ENCODE results near the gene NAALADL2.
A peak's percentile ranks its signal among the peaks of the same experiment; 100 is the strongest.
"Not testable (repeated sequence)": the region's sequence is repeated elsewhere in the genome, so short reads cannot be mapped to it uniquely, and the experiment has no call there.

NAALADL2 gene

DNA sequence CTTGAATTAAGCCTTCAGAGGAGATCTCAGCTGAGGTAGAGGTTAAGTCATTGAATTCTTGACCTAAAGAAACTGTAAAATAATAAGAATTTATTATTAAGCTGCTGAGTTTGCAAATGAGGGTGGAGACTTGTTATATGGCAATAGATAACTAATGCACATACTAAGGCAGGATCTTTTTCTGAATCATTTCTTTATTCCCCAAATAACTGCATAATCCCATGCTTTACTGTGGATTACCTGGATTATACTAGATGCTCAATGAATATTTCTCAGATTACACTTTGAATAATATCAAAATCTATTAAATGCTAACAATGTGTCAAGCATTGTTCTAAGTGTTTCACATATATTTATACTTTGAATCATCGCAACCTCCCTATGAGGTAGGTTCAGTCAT is 532.5 kb downstream of the NAALADL2 start:
- no peak for DNase-seq

DNA sequence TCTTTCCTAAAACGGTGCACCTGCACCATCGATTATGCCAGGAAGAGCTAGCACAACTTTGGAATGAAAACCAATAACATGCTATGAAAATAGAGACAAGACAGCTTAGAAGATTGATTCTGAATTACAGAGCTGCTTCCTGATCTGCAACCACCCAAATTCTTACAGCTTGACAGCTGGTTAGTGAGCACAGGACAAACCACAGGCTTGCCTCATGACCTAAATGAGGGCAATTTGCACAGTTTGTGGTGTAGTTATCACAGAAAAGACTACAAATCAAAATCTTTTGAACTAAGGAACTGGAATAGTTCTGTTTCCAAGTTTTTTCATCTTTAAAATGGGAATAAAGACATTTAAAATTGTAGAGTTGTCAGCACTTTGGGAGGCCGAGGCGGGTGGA is 533.5 kb downstream of the NAALADL2 start:
- DNase-seq: peak; percentile 9

DNA sequence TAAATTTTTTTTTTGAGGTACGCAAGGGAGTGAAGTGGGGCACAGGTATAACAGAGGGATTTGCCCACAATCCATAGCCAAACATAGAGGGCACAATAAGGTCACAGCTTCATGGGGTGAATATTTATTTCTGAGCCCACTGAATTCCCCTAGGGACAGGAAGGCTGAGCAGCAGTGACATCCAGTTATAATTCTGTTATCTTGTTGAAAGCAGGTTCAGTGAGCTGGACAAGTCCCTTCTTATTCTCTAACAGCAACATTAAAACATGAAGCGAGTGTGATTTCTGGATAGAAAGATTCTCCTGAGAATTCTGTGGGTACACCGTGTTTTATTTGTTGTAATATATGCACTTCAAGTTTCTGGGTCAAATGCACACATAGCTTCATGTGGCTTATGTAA is 538.2 kb downstream of the NAALADL2 start:
- no peak for DNase-seq

DNA sequence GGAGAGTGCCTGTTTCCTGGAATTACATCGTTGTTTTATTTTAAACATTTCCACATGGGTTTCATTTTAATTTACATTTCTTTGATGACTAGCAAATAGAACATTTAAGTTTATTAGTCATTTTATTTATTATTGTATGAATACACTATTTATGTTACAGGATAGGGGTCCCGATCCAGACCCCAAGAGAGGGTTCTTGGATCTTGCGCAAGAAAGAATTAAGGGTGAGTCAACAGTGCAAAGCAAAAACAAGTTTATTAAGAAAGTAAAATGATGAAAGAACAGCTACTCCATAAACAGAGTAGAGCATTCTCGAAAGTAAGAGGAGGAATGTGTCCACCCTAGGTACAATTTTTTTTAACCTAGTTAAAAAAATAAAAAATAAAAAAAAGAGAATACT is 539.5 kb downstream of the NAALADL2 start:
- no peak for DNase-seq

DNA sequence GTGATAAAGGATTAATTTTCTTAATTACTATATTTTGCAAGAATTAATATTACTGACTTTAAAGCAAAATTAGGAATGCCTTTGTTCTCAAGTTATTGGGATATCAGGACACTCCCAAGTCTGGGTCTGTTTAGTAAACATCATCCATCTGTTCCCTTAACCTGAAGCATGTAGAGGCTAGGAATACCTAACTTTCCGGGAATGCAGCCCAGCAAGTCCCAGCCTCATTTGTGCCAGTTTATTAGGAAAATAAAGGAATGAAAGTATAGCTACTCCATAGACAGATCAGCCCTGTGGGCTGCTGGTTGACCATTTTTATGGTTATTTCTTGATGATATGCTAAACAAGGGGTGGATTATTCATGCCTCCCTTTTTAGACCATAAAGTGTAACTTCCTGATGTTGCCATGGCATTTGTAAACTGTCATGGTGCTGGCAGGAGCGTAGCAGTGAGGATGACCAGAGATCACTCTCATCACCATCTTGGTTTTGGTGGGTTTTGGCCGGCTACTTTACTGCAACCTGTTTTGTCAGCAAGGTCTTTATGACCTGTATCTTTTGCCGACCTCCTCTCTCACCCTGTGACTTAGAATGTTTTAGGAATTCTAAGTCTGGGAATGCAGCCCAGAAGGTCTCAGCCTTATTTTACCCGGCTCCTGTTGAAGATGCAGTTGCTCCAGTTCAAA is 540.2 kb downstream of the NAALADL2 start:
- DNase-seq: no peak

DNA sequence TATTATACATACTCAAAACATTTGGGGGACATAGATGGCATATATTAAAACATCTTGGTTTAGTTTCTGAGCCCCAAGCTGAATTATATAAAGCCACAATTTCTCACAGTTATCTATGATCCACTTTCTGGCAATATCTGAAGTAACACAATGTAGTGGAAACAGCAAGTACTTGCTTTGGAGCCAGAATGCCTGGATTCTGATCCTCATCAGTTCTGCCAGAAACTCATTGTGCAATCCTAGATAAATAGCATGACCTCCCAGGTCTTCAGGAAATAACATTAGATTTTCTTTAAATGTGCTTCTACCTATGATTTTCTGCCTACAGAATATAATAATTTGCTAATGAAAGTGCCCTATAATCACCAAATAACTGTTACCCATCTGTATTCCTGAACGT is 544.9 kb downstream of the NAALADL2 start:
- no peak for DNase-seq

DNA sequence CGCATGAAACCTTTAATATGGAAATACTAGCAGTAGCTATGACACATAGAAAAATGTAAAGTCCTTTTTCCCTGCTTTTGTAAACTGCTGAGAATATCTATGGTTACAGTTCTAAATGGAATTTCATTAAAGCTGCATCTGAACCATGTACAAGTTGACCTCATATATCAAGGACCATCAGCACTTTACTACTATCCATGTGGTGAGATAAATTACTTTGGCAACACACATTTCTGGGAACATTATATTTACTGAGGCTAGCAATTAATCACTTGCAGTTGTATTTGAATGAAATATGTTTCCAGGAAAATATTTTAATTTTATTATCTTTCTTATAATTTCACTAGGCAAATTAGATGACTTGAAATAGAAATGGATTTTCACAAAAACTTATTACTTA is 545.5 kb downstream of the NAALADL2 start:
- no peak for DNase-seq

DNA sequence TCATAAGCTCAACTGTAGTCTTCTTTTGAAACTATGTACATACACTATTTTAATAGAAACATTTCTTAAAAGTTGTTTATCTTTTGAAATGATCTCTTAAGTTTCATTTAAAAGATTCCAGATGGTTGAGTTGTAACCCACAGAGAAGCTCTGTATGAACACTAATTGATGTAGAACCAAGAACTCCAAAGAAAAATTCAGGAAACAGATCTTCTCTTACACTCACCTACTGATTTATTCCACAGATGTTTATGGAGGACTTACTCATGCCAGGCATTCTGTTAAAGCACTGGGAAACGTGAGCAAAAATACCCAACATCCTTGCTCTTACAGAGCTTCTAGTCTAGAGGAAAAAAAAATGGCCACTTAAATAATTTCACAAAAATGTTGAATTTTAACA is 551.1 kb downstream of the NAALADL2 start:
- DNase-seq: no peak

DNA sequence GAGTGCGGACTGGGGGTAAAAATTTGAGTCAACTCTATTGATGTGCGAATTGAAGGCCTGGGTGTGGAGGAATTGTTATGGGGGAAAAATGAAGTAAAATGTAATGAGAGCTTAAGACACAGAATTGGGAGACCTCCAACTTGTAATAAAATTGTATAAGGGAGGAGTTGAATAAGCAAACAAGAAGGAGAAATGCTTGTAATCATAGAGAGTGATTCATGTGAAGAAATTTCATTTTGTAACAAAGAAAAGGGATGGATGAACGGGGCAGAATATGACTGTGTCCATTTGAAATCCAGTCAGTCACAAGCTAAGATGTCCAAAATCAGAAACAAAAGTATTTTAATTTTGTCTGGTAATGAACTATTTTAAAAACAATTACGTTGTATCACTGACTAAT is 552.3 kb downstream of the NAALADL2 start:
- no peak for DNase-seq

DNA sequence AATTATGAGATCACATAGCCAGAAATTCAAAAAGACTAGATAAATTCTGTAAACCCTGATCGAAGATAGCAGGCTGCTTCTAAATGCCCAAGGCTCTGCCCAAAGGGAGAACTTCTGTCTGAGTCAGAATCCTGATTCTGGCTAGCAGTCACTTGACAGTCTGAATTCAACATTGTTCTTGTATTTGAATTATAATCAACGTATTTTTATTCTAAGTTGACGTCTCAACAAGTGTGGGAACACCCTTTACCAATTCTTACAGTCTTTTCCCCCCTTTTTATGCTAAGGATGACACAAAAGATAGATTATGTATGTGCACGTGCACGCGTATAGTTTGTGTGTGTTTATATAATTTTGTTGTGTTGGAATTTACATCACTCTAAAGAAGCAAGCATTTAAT is 552.8 kb downstream of the NAALADL2 start:
- no peak for DNase-seq

DNA sequence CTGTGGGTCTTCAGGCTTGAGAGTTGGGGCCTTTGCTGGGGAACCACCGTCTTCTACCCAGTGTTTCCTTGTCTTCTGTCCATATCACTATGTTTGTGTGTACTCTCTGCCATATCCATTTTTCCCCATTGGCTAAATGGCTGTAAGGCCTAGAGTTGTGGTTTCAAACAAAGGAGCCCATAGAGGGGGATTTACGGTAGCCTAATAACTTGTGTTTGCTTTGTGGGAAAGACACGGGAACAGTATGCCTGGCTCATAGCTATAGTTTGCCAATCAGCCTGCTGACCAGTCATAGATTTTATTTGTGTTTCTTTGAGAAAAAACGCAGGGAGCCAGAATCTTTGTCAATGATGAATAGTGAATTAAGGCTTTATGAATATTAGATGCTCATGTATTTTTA is 554.8 kb downstream of the NAALADL2 start:
- no peak for DNase-seq

DNA sequence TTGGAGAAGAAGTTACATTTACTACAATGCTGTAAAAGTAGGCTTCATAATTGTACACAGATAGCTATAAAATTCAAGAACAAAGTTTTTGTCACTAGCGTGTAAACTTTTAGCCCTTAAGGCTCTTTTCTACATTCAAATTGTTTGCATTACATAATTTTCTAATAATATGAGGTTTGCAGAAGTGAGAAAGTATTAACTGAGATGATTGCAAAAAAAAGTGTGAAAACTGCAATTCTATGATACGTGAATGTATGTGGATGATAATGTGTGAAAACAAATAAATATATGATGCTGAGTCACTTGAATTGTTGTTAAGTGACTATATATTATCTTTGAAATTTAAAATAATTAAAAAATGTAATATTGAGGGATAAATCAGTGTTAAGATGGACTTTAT is 557.5 kb downstream of the NAALADL2 start:
- no peak for DNase-seq

DNA sequence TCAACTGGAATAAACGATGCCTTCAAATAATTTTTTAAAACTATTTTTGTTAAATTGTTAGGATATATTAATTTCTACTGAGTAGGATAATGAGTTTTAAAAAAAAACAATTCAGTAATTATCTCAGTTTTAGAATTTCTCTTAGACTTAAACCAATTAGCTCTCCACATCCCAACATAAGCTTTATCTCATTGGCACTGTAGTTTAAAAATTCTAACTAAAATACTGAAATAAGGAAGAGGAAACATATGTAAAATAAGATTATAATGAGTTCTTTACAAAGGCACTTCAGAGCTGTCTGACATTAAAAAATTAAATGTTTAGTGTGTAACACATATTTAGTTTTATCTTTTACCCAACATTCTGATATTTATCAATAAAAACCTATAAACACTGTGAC is 558.3 kb downstream of the NAALADL2 start:
- no peak for DNase-seq

DNA sequence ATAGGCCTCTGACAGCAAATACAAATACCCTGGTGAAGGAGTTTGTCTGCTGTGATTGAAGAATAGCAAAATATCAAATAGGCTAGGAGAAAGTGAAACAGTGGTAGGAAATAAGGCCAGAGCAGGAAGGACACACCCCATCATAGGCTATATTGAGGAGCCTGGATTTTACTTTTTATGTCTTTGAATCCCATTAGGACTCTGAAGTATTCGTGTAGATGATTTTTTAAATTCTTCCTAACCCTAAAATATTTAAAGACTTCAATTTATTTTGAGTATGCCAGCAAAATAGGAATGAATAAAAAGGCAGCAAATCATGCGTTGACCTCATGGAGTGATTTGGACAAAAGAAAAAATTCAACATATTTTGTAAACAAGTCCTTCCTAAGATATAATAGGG is 562.8 kb downstream of the NAALADL2 start:
- DNase-seq: no peak

DNA sequence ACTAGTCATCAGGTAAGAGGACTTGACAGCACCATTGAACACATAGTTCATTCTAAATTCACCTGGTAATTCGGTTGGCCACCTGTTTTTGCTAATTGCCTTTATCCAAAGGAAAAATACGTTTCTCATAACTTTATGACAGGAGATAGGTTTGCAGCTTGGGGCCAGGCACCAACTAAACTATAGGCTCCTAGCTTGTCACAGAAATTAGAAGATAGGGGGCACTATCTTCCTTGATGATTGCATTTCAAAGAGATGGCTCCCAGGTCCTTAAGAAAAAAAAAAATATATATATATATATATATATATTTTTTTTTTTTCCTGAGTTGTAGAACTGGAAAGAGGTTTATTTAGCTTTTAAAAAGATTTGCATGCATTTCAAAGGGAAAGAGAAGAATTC is 563.6 kb downstream of the NAALADL2 start:
- DNase-seq: no peak

DNA sequence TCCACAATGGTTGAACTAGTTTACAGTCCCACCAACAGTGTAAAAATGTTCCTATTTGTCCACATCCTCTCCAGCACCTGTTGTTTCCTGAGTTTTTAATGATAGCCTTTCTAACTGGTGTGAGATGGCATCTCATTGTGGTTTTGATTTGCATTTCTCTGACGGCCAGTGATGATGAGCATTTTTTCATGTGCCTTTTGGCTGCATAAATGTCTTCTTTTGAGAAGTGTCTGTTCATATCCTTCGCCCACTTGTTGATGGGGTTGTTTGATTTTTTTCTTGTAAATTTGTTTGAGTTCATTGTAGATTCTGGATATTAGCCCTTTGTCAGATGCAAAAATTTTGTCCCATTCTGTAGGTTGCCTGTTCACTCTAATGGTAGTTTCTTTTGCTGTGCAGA is 564.7 kb downstream of the NAALADL2 start:
- DNase-seq: not testable (repeated sequence)

DNA sequence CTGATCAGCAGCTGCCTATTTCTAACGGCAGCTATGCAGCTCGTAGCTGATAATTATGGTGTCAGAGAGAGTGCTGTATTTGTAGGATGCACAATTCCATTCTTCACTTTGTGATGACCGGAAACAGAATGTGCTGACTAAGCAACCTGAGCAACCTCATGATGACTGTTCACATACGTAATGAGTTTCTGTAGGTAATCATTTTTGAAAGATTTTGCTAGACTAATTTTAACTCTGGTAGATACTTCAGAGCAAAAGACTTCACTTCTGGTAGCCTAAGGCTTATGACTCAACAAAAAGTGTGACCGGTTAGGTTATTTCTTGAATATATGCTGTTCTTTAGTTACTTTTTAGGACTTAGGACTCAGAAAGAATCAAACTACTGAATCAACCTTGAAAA is 567.7 kb downstream of the NAALADL2 start:
- no peak for DNase-seq

DNA sequence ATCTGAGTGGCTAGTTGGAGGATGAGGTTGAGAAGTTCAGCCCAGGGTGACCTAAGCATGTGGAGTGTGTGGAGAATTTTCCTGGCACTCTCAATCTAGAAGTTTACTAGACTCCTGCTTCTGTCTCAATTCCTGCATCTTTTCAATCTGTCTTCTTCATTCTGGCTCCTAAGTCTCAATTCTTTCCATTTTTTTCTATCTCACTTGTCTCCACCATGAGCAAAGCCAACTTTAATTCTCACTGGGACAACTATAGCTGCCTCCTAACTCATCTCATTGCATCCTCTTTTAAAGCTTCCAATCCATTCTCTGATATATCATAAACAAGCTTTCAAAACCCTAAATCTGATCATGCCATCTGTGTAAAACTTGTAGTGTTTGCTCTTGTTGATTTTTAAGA is 569.3 kb downstream of the NAALADL2 start:
- DNase-seq: no peak

DNA sequence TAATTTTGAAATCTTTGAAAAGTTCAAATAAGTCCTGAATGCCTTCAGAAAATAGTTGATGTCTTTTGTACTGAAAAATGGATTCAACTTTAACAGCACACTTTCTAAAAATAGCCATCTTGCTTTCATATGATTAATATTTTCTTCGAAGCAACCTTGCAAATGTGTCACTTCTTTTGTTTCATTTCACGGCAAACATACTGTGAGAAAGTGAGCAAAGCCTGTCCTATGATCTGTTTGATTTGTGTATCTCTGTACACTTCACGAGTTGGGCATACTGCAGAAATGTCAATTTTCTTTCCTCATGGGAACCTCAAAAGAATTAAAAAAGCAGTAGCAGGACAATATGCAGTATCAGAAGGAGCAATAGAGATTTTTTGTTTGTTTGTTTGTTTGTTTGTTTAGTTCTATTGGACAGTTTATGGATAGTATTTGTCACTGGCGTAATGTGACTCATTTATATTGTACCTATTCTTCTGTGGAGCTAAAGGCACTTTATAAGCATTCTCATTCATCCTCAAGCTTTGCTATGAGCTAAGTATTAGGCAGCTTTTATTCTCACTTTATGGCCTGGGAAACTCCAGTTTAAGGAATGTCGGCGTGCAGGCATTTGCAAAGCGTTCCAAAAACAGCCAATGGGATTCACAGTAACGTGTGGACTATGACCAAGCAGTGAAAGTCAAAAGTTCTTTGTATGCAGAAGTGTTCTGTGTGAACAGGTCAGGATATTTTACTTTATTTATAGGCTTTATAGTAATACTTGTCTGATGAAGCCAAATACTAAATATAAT is 572.0 kb downstream of the NAALADL2 start:
- DNase-seq: no peak

DNA sequence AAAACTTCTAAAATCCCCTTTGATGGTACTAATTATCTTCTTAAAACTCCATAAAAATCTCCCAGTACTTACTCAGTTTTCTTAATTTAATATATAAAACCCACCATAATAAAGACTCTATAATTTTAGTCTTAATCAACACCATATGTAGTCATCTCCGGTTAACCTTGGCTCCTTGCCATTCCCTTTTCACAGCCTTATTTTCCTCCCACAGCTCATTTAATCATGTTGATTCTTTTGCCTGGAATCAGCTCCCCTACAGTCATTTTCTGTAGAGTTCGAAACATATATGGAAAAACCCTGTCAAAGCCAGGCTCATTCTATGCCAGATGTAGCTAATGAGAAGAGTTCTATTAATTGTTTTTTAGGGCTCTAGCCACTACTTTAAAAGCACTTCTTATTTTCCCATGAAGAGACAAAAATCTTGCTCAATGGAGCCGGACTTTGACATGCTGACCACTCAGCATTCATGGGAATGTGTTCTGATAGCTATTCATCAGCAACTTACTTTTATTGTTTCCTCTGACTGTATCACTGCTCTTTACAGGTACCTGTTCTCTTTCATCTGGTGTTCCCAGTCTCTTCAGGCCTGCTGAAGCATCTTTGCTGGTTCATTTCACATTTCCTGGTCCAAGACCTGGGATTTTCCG is 573.4 kb downstream of the NAALADL2 start:
- DNase-seq: no peak

DNA sequence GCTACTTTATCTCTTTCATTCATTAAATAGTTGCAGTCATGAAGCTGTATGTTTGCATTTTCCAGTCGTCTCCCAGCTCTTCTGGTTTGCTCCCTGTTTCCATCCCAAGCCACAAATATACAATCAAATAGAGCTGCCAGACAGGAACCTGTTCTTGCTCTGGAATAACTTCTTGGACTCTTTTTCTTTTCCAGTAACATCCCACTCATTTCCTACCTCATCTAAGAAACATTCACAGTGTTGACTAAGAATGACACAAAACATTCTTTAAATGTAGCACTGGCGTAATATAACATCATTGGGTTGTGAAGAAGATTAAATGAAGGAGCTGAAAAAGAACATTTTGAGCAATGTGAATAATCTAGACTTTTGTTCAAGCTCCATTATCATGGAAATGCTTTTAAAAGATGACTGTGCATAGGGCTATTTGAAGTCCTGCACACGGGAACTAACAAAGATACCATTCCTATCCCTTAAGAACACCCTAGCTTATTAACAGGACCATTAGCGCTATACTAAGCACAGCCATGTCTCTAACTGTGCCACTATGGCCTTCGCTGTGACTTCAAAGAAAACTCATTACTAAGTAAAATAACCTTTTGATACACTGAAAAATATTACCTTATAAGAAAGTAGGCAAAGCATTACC is 574.0 kb downstream of the NAALADL2 start:
- no peak for DNase-seq

DNA sequence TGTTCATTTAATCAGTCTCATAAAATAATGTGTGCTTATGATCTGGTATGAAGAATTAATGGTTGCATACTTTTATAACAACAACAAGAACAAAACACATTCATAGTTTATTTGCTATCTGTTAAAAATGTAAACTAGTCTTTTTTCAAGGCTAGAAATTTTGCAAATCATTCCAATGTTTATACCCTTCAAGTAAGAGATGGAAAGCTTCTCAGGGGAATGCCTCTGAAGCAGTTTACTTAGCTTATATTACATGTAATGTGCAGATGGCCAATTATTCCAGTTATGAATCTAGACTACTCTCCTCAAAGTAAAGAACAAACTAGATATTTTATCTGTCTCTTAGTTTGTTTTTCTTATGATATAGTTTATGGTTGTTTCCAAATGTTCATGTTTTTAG is 575.4 kb downstream of the NAALADL2 start:
- no peak for DNase-seq

DNA sequence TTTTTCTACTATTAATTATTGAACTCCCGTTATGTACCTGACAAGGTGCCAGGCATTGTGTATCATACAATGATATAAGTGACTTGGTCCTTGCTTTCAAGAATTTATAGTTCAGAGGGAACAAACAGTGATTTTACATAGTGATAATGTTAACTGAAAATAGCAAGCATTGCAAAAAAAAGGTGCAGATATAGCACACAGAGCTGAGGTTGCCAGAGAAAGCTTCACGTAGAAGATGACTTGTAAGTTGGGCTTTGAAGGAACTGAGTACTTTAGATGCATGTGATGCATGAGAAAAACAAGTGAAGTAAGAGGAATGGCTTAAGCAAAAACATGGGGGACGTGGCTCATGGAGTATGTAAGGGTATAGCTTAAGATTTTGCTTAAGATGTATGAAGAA is 584.5 kb downstream of the NAALADL2 start:
- no peak for DNase-seq

DNA sequence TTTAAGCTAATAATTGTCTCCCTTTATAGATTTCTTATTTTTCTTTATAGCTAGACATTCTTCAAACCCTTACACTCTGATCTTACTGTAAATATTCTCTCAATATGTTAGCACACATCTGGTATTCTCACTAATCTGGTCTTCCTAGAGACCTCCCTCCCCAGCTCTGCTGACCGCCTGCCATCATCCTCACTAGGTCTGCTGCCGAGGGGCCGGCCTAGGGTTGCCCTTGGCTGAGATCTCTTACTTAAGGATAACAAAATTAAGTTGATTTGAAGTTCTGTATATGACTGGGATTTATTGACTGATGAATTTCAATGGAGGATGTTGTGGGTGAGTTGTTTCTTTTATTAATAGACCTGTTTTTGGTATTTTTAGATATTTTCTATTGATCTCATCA is 586.6 kb downstream of the NAALADL2 start:
- DNase-seq: no peak
